HUES6 (cell line): Measurements from ENCODE around the gene CCDC30.
A peak's percentile ranks its signal among the peaks of the same experiment; 100 is the strongest.
"Not testable (repeated sequence)": the region's sequence is repeated elsewhere in the genome, so short reads cannot be mapped to it uniquely, and the experiment has no call there.

Experiments
- H3K27ac ChIP-seq: 2 replicates; pipeline ENCODE4 v1.7.0; 2013; ENCODE audit warnings: low read depth, mild to moderate bottlenecking, low read length, inconsistent platforms
- H3K27me3 ChIP-seq: 2 replicates; pipeline ENCODE4 v1.6.1; 2013; ENCODE audit warnings: low read length; ENCODE audit not compliant: control insufficient read depth, insufficient read depth
- H3K36me3 ChIP-seq: 2 replicates; pipeline ENCODE4 v1.6.1; 2013; ENCODE audit warnings: low read length; ENCODE audit not compliant: control insufficient read depth, insufficient read depth
- H3K4me1 ChIP-seq: 2 replicates; pipeline ENCODE4 v1.6.1; 2013; ENCODE audit warnings: low read length; ENCODE audit not compliant: control insufficient read depth, insufficient read depth
- H3K4me3 ChIP-seq: 2 replicates; pipeline ENCODE4 v1.5.1; 2013; ENCODE audit warnings: low read depth, low read length
- H3K9ac ChIP-seq: one replicate; pipeline ENCODE4 v1.6.1; 2013; ENCODE audit warnings: mild to moderate bottlenecking, low read length
- H3K9me3 ChIP-seq: 2 replicates; pipeline ENCODE4 v1.6.1; 2013; ENCODE audit warnings: low read depth, low read length; ENCODE audit not compliant: control insufficient read depth, insufficient read depth

The CCDC30 gene

GRCh38 chr1:42679364-42679983 is 216.4 kb downstream of the CCDC30 start:
- no peak overlapping the region for H3K27ac ChIP-seq
- peak overlapping the region; percentile 84; the same call in 1 of the 2 replicates for H3K4me3 ChIP-seq
- H3K4me1 ChIP-seq: peaks cover 4% of the 10 kb centered on the region
- no peaks in the 10 kb centered on the region for H3K9me3 ChIP-seq
- H3K27me3 ChIP-seq: no peaks in the 10 kb centered on the region
- H3K9ac ChIP-seq: no peak overlapping the region
- H3K36me3 ChIP-seq: peaks cover 32% of the 10 kb centered on the region

- Histone ChIP-seq H3K27ac (no peak overlapping the region), H3K27me3 (no peaks in the 10 kb centered on the region), H3K4me1 (peaks cover 10% of the 10 kb centered on the region), H3K9ac (no peak overlapping the region), H3K36me3 (peaks cover 32% of the 10 kb centered on the region), H3K9me3 (no peaks in the 10 kb centered on the region), H3K4me3 (peak overlapping the region; percentile 84; the same call in 1 of the 2 replicates)
Measured at GRCh38 chr1:42680055-42680454, 217.0 kb downstream of the CCDC30 start.

DNA sequence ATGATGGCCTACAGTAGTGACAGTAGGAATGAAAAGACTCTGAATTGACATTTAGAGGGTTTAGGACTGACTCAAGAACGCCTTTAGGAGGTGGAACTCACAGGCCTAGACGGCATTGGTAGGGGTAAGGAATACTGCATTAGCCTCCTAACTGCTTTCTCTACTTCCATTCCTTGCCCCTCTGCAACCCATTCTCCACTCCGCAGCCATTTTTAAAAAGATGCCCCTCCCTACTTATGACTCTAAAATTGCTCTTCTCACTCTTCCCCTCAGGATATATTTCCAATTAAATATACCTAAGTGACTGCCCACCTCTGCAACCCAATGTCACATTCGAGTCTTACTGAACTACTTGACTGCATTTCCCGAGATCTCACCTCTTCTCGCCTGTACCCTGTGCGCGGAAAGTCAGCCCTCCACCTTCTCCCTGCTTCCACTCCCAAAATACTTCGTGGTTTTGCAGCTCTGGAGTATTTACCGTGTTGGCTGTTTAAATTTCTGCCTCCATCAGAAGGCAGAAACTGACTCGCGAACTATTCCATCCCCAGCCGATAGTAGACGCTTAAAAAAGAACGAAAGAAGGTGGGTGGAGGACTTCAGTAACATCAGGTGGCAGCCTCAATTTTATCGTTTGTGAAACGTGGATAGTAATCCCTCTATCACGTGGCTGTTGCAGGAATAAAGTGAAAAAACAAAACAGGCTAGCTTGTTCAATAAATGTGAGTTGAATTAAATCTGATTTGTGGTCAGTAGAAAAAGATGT is 218.0 kb downstream of the CCDC30 start:
- Histone ChIP-seq H3K9ac (peak overlapping the region; percentile 95), H3K4me1 (peaks cover 20% of the 10 kb centered on the region), H3K27me3 (no peaks in the 10 kb centered on the region), H3K4me3 (peak overlapping the region; percentile 84), H3K27ac (peak overlapping the region; percentile 89; the same call in 1 of the 2 replicates), H3K36me3 (peaks cover 32% of the 10 kb centered on the region), H3K9me3 (no peaks in the 10 kb centered on the region)

DNA sequence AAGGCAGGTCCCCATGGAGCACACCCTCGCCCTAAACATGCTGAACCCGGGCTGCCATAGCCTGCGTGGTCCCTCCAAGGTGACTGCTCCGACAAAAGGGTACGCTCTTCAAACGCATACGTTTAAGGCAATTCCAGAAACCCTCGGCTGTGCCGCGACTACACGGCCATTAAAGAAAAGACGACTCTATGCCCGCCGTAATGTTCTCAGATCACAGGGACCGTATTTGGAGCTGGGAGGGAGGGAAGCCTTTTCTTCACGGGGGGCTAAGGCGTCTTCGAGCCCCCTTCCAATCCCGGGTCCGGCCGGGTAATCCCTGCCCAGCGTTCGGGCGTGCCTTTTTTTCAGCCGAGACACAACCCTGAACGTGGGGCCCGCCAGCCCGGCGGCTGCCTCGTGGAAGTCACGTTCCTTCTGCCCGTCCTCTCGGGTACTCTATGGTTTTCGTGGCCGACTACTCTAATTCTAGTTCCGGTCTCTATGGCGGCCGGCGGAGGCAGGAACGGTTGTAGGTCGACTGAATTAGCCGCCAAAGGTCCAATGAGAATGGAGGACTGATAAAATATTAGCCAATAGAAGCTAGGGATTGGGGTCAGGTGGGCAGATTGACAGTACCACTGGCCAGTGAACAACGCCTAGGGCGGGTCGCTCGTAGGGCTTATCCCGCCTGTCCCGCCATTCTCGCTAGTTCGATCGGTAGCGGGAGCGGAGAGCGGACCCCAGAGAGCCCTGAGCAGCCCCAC is 218.8 kb downstream of the CCDC30 start, which contains the start of gene YBX1:
TSS of gene YBX1 (plus strand) at position 678 of the 743 bp plus-strand sequence. CDS start 148 bp downstream, outside the sequence.
- Histone ChIP-seq H3K9me3 (no peaks in the 10 kb centered on the region), H3K4me3 (peak within 1 kb of the TSS; percentile 84), H3K27me3 (no peaks in the 10 kb centered on the region), H3K27ac (peak within 1 kb of the TSS; percentile 89), H3K4me1 (peaks cover 28% of the 10 kb centered on the region), H3K9ac (peak within 1 kb of the TSS; percentile 95), H3K36me3 (peaks cover 34% of the 10 kb centered on the region)

GRCh38 chr1:42682484-42682738 is 219.3 kb downstream of the CCDC30 start:
- not testable (repeated sequence) for H3K9me3 ChIP-seq, H3K27me3 ChIP-seq, H3K27ac ChIP-seq
- H3K36me3 ChIP-seq: peaks cover 36% of the 10 kb centered on the region
- peak overlapping the region; percentile 95 for H3K9ac ChIP-seq
- peak overlapping the region; percentile 84 for H3K4me3 ChIP-seq
- peaks cover 28% of the 10 kb centered on the region for H3K4me1 ChIP-seq

DNA sequence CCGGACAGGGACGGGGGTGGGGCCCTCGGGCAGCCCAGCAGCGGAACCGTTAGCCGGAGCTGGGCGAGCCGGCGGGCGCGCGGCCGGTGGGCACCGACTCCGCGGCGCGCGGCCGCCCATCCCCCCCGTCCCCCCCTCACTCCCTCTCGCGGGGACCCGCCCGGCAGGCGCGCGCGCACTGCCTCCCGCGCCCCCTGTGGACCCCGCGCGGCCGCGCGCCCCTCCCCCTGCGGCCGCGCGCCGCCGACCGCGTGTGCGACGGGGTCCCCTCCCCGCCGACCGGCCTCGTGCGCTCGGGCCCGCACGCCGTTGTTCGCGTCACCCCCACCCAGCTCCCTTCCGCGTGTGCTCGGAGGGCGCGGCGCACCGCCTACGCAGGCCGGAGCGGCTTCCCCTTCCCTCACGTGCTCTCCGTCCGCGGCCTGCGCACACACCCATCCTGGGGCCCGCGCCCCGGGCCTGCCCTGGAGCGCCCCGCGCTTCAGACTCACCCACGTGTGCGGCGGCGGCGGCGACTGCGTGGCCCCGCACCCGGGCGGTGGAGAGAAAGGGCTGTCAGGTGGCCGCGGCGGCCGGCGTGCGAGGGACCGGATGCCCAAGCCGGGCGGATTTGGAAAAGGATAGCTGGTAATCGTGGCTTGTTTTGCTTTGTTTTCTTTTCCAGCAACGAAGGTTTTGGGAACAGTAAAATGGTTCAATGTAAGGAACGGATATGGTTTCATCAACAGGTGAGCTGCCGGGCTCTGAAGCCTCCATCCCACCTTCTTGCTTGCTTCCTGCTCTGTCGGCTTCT is 219.8 kb downstream of the CCDC30 start:
- Histone ChIP-seq H3K4me3 (peak overlapping the region; percentile 84), H3K27ac (peak overlapping the region; percentile 75; the same call in 1 of the 2 replicates), H3K9ac (peak overlapping the region; percentile 95), H3K9me3 (no peaks in the 10 kb centered on the region), H3K27me3 (no peaks in the 10 kb centered on the region), H3K4me1 (peaks cover 28% of the 10 kb centered on the region), H3K36me3 (peaks cover 41% of the 10 kb centered on the region)

DNA sequence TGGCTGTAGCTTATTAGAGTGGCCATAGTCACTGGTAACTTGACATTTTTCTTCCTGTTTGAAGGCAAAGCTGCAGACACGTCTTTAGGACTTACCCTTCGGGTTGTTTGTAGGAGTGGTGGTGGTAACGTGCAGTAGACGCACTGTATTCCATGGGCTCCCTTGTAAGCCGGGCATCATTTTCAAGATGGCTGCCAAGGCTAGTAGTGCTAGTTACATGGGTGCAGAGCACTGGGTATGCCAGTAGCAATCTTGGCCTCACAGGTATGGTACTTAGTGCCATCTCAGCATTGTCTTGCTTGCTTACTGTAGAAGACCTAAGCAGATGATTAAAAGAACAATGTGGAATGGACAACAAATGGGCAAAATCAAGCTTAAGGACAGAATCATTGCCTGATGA is 221.1 kb downstream of the CCDC30 start:
- peak overlapping the region; percentile 16 for H3K9ac ChIP-seq
- no peak overlapping the region for H3K27ac ChIP-seq
- H3K9me3 ChIP-seq: no peaks in the 10 kb centered on the region
- peaks cover 52% of the 10 kb centered on the region for H3K36me3 ChIP-seq
- peak overlapping the region; percentile 84 for H3K4me3 ChIP-seq
- H3K4me1 ChIP-seq: peaks cover 35% of the 10 kb centered on the region
- H3K27me3 ChIP-seq: no peaks in the 10 kb centered on the region

GRCh38 chr1:42686418-42686817 is 223.3 kb downstream of the CCDC30 start:
- H3K4me1 ChIP-seq: peaks cover 41% of the 10 kb centered on the region
- no peaks in the 10 kb centered on the region for H3K9me3 ChIP-seq
- no peak overlapping the region for H3K27ac ChIP-seq
- peak overlapping the region; percentile 29 for H3K4me3 ChIP-seq
- H3K27me3 ChIP-seq: no peaks in the 10 kb centered on the region
- H3K9ac ChIP-seq: no peak overlapping the region
- H3K36me3 ChIP-seq: peaks cover 62% of the 10 kb centered on the region

GRCh38 chr1:42689912-42690311 is 226.8 kb downstream of the CCDC30 start:
- H3K36me3 ChIP-seq: peaks cover 73% of the 10 kb centered on the region
- H3K4me3 ChIP-seq: no peak overlapping the region
- H3K9me3 ChIP-seq: no peaks in the 10 kb centered on the region
- no peak overlapping the region for H3K9ac ChIP-seq
- no peaks in the 10 kb centered on the region for H3K27me3 ChIP-seq
- peaks cover 44% of the 10 kb centered on the region for H3K4me1 ChIP-seq
- no peak overlapping the region for H3K27ac ChIP-seq

GRCh38 chr1:42690477-42691156 is 227.5 kb downstream of the CCDC30 start:
- H3K27ac ChIP-seq: no peak overlapping the region
- no peak overlapping the region for H3K4me3 ChIP-seq
- H3K9ac ChIP-seq: no peak overlapping the region
- peaks cover 73% of the 10 kb centered on the region for H3K36me3 ChIP-seq
- H3K9me3 ChIP-seq: no peaks in the 10 kb centered on the region
- H3K4me1 ChIP-seq: peaks cover 38% of the 10 kb centered on the region
- H3K27me3 ChIP-seq: no peaks in the 10 kb centered on the region
